Neural cell (in vitro differentiated cells): Measurements from ENCODE around the gene GAB2. TPM values are rescaled to one million over a fixed set of nuclear protein-coding genes. Genes with fewer than 3 reads are reported as not detected.

Source experiments
- H2AFZ ChIP-seq: fragments of 200-600, 300-800 bp; sonication (generic), shearing (Covaris generic); 2 replicates; pipeline ENCODE4 v1.6.0; 2014; ENCODE audit warnings: low read depth, mild to moderate bottlenecking, antibody characterized with exemption, low read length, moderate library complexity
- H3F3A ChIP-seq: fragments of 200-600 bp; shearing (Covaris generic); 2 replicates; pipeline ENCODE4 v1.6.1; 2016; ENCODE audit warnings: mild to moderate bottlenecking, moderate library complexity, mixed read lengths, antibody characterized with exemption, low read length; ENCODE audit not compliant: insufficient read depth, poor library complexity, severe bottlenecking
- H3K27ac ChIP-seq: fragments of 200-600, 300-800 bp; sonication (generic), shearing (Covaris generic); 2 replicates; pipeline ENCODE4 v1.5.1; 2014; ENCODE audit warnings: mild to moderate bottlenecking, low read length, moderate library complexity
- H3K27me3 ChIP-seq: fragments of 300-800, 200-600 bp; sonication (generic), shearing (Covaris generic); 2 replicates; pipeline ENCODE4 v1.6.0; 2014; ENCODE audit warnings: mild to moderate bottlenecking, low read depth, low read length, moderate library complexity; ENCODE audit not compliant: insufficient read depth
- H3K36me3 ChIP-seq: fragments of 300-800, 200-600 bp; sonication (generic), shearing (Covaris generic); 2 replicates; pipeline ENCODE4 v1.5.1; 2014; ENCODE audit warnings: mild to moderate bottlenecking, antibody characterized with exemption, low read length, moderate library complexity; ENCODE audit not compliant: insufficient read depth
- H3K4me2 ChIP-seq: fragments of 300-800, 200-600 bp; sonication (generic), shearing (Covaris generic); 2 replicates; pipeline ENCODE4 v1.6.0; 2014; ENCODE audit warnings: mild to moderate bottlenecking, low read length
- H3K4me3 ChIP-seq: fragments of 300-800, 200-600 bp; sonication (generic), shearing (Covaris generic); 2 replicates; pipeline ENCODE4 v1.5.1; 2014; ENCODE audit warnings: mild to moderate bottlenecking, low read length, moderate library complexity
- H3K79me2 ChIP-seq: fragments of 200-600 bp; shearing (Covaris generic); replicated peaks from 2 replicates; pipeline ENCODE4 v1.6.0; 2014; ENCODE audit warnings: mild to moderate bottlenecking, low read length, moderate library complexity; ENCODE audit not compliant: insufficient read depth
- H3K9ac ChIP-seq: fragments of 300-800, 200-600 bp; sonication (generic), shearing (Covaris generic); 2 replicates; pipeline ENCODE4 v1.6.1; 2016; ENCODE audit warnings: mild to moderate bottlenecking, low read length, mixed read lengths
- H3K9me2 ChIP-seq: fragments of 200-600 bp; shearing (Covaris generic); 2 replicates; pipeline ENCODE4 v1.6.1; 2016; ENCODE audit warnings: mild to moderate bottlenecking, low read length, mixed read lengths; ENCODE audit not compliant: insufficient read depth
- H3K9me3 ChIP-seq: fragments of 200-600, 300-800 bp; sonication (generic), shearing (Covaris generic); 2 replicates; pipeline ENCODE4 v1.6.1; 2016; ENCODE audit warnings: mild to moderate bottlenecking, mixed run types, low read length, moderate library complexity, mixed read lengths
- H4K20me1 ChIP-seq: fragments of 200-600 bp; shearing (Covaris generic); 2 replicates; pipeline ENCODE4 v1.6.1; 2016; ENCODE audit warnings: mild to moderate bottlenecking, mixed run types; ENCODE audit not compliant: insufficient read depth
- EP300 ChIP-seq: fragments of 450-650 bp; conservative IDR thresholded peaks from 2 replicates; pipeline ENCODE4 v1.6.1; 2014; ENCODE audit warnings: antibody characterized with exemption, mild to moderate bottlenecking, moderate library complexity; ENCODE audit not compliant: poor library complexity, severe bottlenecking
- EZH2 ChIP-seq: fragments of 200-600, 300-800 bp; shearing (Covaris generic), sonication (generic); IDR thresholded peaks from 2 replicates; pipeline ENCODE4 v1.6.1; 2014; ENCODE audit warnings: antibody characterized with exemption, low read length, borderline replicate concordance, mild to moderate bottlenecking; ENCODE audit not compliant: insufficient read depth, poor library complexity, severe bottlenecking
- MXI1 ChIP-seq: fragments of 450-650 bp; conservative IDR thresholded peaks from 2 replicates; pipeline ENCODE4 v1.6.1; 2014; ENCODE audit warnings: antibody characterized with exemption, mild to moderate bottlenecking; ENCODE audit not compliant: poor library complexity, severe bottlenecking
- POLR2AphosphoS5 ChIP-seq: IDR thresholded peaks from 2 replicates; pipeline ENCODE4 v1.6.1; 2012
- RAD21 ChIP-seq: fragments of 450-650 bp; conservative IDR thresholded peaks from 2 replicates; pipeline ENCODE4 v1.6.1; 2014; ENCODE audit warnings: antibody characterized with exemption, mild to moderate bottlenecking, moderate library complexity
- SMC3 ChIP-seq: fragments of 450-650 bp; conservative IDR thresholded peaks from 2 replicates; pipeline ENCODE4 v1.6.1; 2014; ENCODE audit warnings: antibody characterized with exemption, mild to moderate bottlenecking, moderate library complexity; ENCODE audit not compliant: poor library complexity
- TAF1 ChIP-seq: IDR thresholded peaks from 2 replicates; pipeline ENCODE4 v1.6.1; 2012; ENCODE audit warnings: low read depth
- polyA plus RNA-seq: library from polyadenylated mRNA; depleted of rRNA; stranded (reverse); fragments of >200 nt; gene quantifications from 2 replicates; pipeline ENCODE4 v1.2.3, GENCODE V29; 2014
- TF ChIP-seq, protein P1 (sequence below): fragments of 450-650 bp; IDR thresholded peaks from 2 replicates; pipeline ENCODE4 v1.5.1; 2014; ENCODE audit warnings: antibody characterized with exemption, mild to moderate bottlenecking, moderate library complexity; ENCODE audit not compliant: poor library complexity, severe bottlenecking
- TF ChIP-seq, protein P2 (sequence below): IDR thresholded peaks from 2 replicates; pipeline ENCODE4 v1.6.1; 2012; ENCODE audit warnings: borderline replicate concordance

Gene GAB2
- polyA plus RNA-seq, 1 donor from 2014 or later, result 21.9 TPM

DNA sequence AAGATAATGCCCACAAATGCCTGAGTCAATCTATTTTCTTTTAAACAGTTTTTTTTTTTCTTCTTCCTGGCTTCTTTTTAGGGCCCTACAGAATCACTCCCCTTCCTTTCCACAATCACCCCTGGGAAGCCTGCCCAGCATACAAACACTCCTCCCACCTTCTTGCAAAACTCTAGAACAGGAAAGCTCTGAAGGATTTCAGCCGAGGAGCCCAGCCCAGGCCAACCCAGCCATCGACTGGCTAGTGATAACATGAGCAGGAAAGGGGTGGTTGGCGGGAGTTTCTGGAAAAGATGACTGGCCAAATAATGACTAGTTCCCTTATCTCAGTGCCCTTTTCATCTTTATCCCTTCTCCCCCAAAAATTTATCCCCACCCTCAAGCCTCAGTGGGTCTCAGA lies 160.7 kb downstream of the GAB2 start:
- Histone ChIP-seq H3K4me3 (no peak overlapping the region), H3K4me2 (no peak overlapping the region), H4K20me1 (no peaks in the 10 kb centered on the region), H3K79me2 (no peaks in the 10 kb centered on the region), H3K9ac (no peak overlapping the region), H3F3A (no peaks in the 10 kb centered on the region), H2AFZ (no peak overlapping the region), H3K36me3 (no peaks in the 10 kb centered on the region), H3K27ac (no peak overlapping the region), H3K9me3 (no peaks in the 10 kb centered on the region), H3K9me2 (no peaks in the 10 kb centered on the region), H3K27me3 (no peaks in the 10 kb centered on the region)
- TF ChIP-seq EP300 (no peak), MXI1 (no peak), EZH2 (no peak), TAF1 (no peak), POLR2AphosphoS5 (no peak), RAD21 (no peak), SMC3 (no peak)
- TF ChIP-seq, protein P1, sequence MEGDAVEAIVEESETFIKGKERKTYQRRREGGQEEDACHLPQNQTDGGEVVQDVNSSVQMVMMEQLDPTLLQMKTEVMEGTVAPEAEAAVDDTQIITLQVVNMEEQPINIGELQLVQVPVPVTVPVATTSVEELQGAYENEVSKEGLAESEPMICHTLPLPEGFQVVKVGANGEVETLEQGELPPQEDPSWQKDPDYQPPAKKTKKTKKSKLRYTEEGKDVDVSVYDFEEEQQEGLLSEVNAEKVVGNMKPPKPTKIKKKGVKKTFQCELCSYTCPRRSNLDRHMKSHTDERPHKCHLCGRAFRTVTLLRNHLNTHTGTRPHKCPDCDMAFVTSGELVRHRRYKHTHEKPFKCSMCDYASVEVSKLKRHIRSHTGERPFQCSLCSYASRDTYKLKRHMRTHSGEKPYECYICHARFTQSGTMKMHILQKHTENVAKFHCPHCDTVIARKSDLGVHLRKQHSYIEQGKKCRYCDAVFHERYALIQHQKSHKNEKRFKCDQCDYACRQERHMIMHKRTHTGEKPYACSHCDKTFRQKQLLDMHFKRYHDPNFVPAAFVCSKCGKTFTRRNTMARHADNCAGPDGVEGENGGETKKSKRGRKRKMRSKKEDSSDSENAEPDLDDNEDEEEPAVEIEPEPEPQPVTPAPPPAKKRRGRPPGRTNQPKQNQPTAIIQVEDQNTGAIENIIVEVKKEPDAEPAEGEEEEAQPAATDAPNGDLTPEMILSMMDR, result no peak
- TF ChIP-seq, protein P2, sequence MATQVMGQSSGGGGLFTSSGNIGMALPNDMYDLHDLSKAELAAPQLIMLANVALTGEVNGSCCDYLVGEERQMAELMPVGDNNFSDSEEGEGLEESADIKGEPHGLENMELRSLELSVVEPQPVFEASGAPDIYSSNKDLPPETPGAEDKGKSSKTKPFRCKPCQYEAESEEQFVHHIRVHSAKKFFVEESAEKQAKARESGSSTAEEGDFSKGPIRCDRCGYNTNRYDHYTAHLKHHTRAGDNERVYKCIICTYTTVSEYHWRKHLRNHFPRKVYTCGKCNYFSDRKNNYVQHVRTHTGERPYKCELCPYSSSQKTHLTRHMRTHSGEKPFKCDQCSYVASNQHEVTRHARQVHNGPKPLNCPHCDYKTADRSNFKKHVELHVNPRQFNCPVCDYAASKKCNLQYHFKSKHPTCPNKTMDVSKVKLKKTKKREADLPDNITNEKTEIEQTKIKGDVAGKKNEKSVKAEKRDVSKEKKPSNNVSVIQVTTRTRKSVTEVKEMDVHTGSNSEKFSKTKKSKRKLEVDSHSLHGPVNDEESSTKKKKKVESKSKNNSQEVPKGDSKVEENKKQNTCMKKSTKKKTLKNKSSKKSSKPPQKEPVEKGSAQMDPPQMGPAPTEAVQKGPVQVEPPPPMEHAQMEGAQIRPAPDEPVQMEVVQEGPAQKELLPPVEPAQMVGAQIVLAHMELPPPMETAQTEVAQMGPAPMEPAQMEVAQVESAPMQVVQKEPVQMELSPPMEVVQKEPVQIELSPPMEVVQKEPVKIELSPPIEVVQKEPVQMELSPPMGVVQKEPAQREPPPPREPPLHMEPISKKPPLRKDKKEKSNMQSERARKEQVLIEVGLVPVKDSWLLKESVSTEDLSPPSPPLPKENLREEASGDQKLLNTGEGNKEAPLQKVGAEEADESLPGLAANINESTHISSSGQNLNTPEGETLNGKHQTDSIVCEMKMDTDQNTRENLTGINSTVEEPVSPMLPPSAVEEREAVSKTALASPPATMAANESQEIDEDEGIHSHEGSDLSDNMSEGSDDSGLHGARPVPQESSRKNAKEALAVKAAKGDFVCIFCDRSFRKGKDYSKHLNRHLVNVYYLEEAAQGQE, result no peak

- TF ChIP-seq EP300 (no peak), TAF1 (no peak), MXI1 (no peak)
- H3K9ac ChIP-seq, result no peak overlapping the region
- no peaks in the 10 kb centered on the region for H4K20me1 ChIP-seq
- no peaks in the 10 kb centered on the region for H3K36me3 ChIP-seq
- no peak overlapping the region for H3K27ac ChIP-seq
- no peaks in the 10 kb centered on the region for H3F3A ChIP-seq
- H3K4me2 ChIP-seq, result no peak overlapping the region
- H3K27me3 ChIP-seq, result no peaks in the 10 kb centered on the region
- H2AFZ ChIP-seq, result no peak overlapping the region
- no peaks in the 10 kb centered on the region for H3K79me2 ChIP-seq
- H3K9me3 ChIP-seq, result no peaks in the 10 kb centered on the region
- H3K9me2 ChIP-seq, result no peaks in the 10 kb centered on the region
- no peak overlapping the region for H3K4me3 ChIP-seq
Observed at GRCh38 chr11:78255919-78256318, 161.7 kb downstream of the GAB2 start.

- H3K36me3 ChIP-seq, result no peaks in the 10 kb centered on the region
- H3F3A ChIP-seq, result no peaks in the 10 kb centered on the region
- TF ChIP-seq, protein P1, result no peak
- TF ChIP-seq, protein P2, result no peak
- TF ChIP-seq MXI1 (no peak), SMC3 (no peak), POLR2AphosphoS5 (no peak), EZH2 (no peak)
- H3K79me2 ChIP-seq, result no peaks in the 10 kb centered on the region
- no peak overlapping the region for H3K9ac ChIP-seq
- H3K4me2 ChIP-seq, result no peak overlapping the region
- no peaks in the 10 kb centered on the region for H4K20me1 ChIP-seq
- H3K4me3 ChIP-seq, result no peak overlapping the region
- no peaks in the 10 kb centered on the region for H3K27me3 ChIP-seq
- no peak overlapping the region for H2AFZ ChIP-seq
- H3K9me2 ChIP-seq, result no peaks in the 10 kb centered on the region
- H3K27ac ChIP-seq, result no peak overlapping the region
- no peaks in the 10 kb centered on the region for H3K9me3 ChIP-seq
Observed at GRCh38 chr11:78254268-78254667, 163.4 kb downstream of the GAB2 start.
